Fibroblast of mammary gland (primary cell): Measurements from ENCODE around the gene NCK1.
"Not testable (repeated sequence)": the region's sequence is repeated elsewhere in the genome, so short reads cannot be mapped to it uniquely, and the experiment has no call there.

Experiments
- DNase-seq: peaks from one replicate; pipeline ENCODE4 v3.0.0-alpha.2; 2010; ENCODE audit warnings: low read depth
- H3K4me3 ChIP-seq: 2 replicates; pipeline ENCODE4 v1.5.1; 2011; ENCODE audit warnings: low read depth, mild to moderate bottlenecking, low read length, moderate library complexity; ENCODE audit not compliant: control insufficient read depth
- TF ChIP-seq, protein P1 (sequence below): conservative IDR thresholded peaks from 2 replicates; pipeline ENCODE4 v1.5.1; 2011; ENCODE audit warnings: low read depth, low read length, inconsistent platforms; ENCODE audit not compliant: control insufficient read depth, insufficient read depth

Gene NCK1

GRCh38 chr3:136901391-136901790 is 39.4 kb downstream of the NCK1 start:
- no peak for DNase-seq
- TF ChIP-seq, protein P1, sequence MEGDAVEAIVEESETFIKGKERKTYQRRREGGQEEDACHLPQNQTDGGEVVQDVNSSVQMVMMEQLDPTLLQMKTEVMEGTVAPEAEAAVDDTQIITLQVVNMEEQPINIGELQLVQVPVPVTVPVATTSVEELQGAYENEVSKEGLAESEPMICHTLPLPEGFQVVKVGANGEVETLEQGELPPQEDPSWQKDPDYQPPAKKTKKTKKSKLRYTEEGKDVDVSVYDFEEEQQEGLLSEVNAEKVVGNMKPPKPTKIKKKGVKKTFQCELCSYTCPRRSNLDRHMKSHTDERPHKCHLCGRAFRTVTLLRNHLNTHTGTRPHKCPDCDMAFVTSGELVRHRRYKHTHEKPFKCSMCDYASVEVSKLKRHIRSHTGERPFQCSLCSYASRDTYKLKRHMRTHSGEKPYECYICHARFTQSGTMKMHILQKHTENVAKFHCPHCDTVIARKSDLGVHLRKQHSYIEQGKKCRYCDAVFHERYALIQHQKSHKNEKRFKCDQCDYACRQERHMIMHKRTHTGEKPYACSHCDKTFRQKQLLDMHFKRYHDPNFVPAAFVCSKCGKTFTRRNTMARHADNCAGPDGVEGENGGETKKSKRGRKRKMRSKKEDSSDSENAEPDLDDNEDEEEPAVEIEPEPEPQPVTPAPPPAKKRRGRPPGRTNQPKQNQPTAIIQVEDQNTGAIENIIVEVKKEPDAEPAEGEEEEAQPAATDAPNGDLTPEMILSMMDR: no peak
- H3K4me3 ChIP-seq: no peak overlapping the region

DNA sequence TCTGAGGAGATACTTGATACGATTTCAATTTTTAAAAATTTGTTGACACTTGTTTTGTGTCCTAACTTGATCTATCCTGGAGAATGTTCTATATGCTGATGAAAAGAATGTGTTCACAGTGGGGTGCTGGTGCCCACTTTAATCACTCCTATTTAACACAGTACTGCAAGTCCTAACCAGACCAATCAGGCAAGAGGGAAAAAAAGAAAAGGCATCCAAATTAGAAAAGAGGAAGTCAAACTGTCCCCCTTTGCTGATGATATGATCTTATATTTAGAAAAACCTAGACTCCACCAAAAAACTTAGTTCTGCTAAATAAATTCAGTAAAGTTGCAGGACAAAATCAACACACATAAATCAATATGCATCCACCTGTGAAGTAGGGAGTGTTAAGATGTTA is 40.5 kb downstream of the NCK1 start:
- H3K4me3 ChIP-seq, DNase-seq: not testable (repeated sequence)

DNA sequence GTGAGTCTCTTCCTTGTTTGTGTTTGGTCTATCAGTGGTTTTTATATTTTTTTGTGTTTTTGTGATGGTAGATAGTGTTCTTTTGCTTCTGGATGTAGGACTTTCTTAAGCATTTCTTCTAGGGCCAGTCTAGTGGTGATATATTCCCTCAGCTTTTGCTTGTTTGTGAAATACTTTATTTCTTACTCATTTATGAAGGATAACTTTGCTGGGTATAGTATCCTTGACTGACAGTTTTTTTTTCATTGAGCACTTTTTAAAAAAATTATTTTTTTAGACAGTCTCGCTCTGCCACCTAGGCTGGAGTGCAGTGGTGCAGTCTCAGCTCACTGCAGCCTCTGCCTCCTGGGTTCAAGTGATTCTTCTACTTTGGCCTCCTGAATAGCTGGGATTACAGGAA is 41.9 kb downstream of the NCK1 start:
- no peak for DNase-seq
- no peak overlapping the region for H3K4me3 ChIP-seq
- TF ChIP-seq, protein P1: no peak

DNA sequence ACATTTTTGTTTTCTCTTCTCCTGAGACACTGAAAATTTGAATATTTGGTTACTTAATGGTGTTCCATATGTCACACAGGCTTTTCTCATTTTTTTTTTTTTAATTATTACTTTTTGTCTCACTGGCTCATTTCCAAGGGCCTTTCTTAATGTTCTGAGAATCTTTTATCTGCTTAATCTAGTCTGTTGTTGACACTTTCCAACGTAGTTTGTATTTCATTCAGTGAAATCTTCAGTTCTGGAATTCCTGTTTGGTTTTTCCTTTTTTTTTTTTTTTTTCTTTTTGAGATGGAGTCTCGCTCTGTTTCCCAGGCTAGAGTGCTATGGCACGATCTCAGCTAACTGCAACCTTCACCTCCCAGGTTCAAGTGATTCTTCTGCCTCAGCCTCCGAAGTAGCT is 42.7 kb downstream of the NCK1 start:
- H3K4me3 ChIP-seq: no peak overlapping the region
- TF ChIP-seq, protein P1: no peak
- DNase-seq: no peak

GRCh38 chr3:136905549-136905948 is 43.5 kb downstream of the NCK1 start:
- no peak overlapping the region for H3K4me3 ChIP-seq
- no peak for DNase-seq
- TF ChIP-seq, protein P1: no peak

DNA sequence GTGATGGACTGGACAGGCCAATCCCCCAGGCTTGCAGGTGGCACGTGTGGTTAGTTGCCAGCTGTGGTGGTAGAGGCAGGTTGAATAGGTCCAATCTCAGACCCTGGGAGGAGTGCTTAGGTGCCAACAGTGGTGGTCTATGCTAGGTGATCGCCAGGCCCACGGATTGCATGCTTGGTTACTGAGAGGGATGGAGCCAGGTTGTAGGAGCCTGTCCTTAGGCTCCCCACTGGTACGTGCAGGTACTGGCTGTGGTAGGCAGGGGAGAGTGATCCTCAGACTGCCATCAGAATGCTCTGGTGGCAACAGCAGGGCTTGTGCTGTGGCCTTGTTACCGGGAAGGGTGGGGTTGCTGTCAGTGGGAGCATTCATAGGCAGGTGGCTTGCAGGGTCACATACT is 44.7 kb downstream of the NCK1 start:
- TF ChIP-seq, protein P1: no peak
- no peak for DNase-seq
- no peak overlapping the region for H3K4me3 ChIP-seq

DNA sequence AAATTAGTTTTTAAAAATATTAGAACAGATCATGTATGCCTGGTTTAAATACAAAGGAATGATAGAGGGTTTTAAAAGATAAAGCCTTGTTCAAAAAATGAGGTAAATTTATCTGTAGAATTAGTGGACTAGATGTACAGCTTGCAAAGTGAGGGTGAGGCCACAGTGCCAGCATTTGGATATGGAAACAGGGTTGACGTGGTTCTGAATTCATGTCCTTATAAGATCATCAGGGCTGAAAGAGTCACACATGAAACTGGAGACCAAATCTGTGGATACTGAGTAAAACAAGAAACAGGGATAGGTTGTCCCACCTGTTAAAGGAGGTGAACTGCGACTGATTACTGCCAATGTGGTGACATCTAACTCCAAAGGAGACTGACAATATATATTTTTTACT is 46.3 kb downstream of the NCK1 start:
- no peak for DNase-seq
- TF ChIP-seq, protein P1: no peak
- H3K4me3 ChIP-seq: no peak overlapping the region
